Caco-2 (cell line): ENCODE measurements around the gene SFSWAP. TPM values are rescaled to one million over a fixed set of nuclear protein-coding genes. Genes with fewer than 3 reads are reported as not detected.
"Not testable (repeated sequence)": the region's sequence is repeated elsewhere in the genome, so short reads cannot be mapped to it uniquely, and the experiment has no call there.

Experiments
- BruUV-seq: library from RNA; stranded (reverse); fragments of 400-500 nt; replicated peaks from 2 replicates; lab custom pipeline; 2021; lab: Mats Ljungman, UMichigan
- CTCF ChIA-PET: fragments of 300-600 bp; sonication (Branson Sonifier 250); formaldehyde crosslinking; loops from one replicate; lab custom pipeline; 2022; ENCODE audit warnings: antibody characterized with exemption; lab: Charles Lee
- POLR2A ChIA-PET: fragments of 300-600 bp; sonication (Branson Sonifier 250); formaldehyde crosslinking; loops from one replicate; lab custom pipeline; 2022; ENCODE audit warnings: antibody characterized with exemption; lab: Charles Lee
- DNase-seq, 2 experiments: peaks; one replicate each; pipeline versions ENCODE4 v3.0.0 to v3.0.0-alpha.2; 2020 to 2022
- H3K27me3 ChIP-seq: replicated peaks from 2 replicates; pipeline ENCODE4 v1.6.0; 2011; ENCODE audit warnings: low read length; ENCODE audit not compliant: control insufficient read depth, insufficient read depth
- H3K36me3 ChIP-seq: 2 replicates; pipeline ENCODE4 v1.5.1; 2011; ENCODE audit warnings: low read length; ENCODE audit not compliant: control insufficient read depth, insufficient read depth
- H3K4me1 ChIP-seq: fragments of 250-450 bp; sonication (Bioruptor Pico); 2 replicates; pipeline ENCODE4 v1.5.1; 2020; ENCODE audit warnings: mild to moderate bottlenecking
- H3K4me3 ChIP-seq: 2 replicates; pipeline ENCODE4 v1.5.1; 2011; ENCODE audit warnings: low read depth, mild to moderate bottlenecking, control low read depth, low read length
- H3K9me3 ChIP-seq: fragments of 250-450 bp; sonication (Bioruptor Pico); 2 replicates; pipeline ENCODE4 v1.5.1; 2020; ENCODE audit warnings: mild to moderate bottlenecking, moderate library complexity
- H3K27ac Mint-ChIP-seq: one replicate; pipeline ENCODE4 v1.8.0; 2022; ENCODE audit warnings: mixed read lengths; ENCODE audit not compliant: unreplicated experiment
- H3K27me3 Mint-ChIP-seq: one replicate; pipeline ENCODE4 v1.8.0; 2022; ENCODE audit warnings: mixed read lengths; ENCODE audit not compliant: insufficient read depth, unreplicated experiment
- H3K36me3 Mint-ChIP-seq: one replicate; pipeline ENCODE4 v1.8.0; 2022; ENCODE audit warnings: mild to moderate bottlenecking, mixed read lengths; ENCODE audit not compliant: insufficient read depth, unreplicated experiment
- H3K4me1 Mint-ChIP-seq: one replicate; pipeline ENCODE4 v1.8.0; 2022; ENCODE audit warnings: low read depth, mixed read lengths; ENCODE audit not compliant: unreplicated experiment
- H3K4me3 Mint-ChIP-seq: one replicate; pipeline ENCODE4 v1.8.0; 2022; ENCODE audit warnings: mild to moderate bottlenecking, moderate library complexity, mixed read lengths; ENCODE audit not compliant: unreplicated experiment
- H3K9me3 Mint-ChIP-seq: one replicate; pipeline ENCODE4 v1.8.0; 2022; ENCODE audit warnings: mixed read lengths; ENCODE audit not compliant: unreplicated experiment
- CTCF ChIP-seq, 2 experiments: fragments of 200-600 bp in 1 of 2; IDR thresholded peaks; 1 replicate in 1 of 2; 2 replicates in 1 of 2; pipeline versions ENCODE4 v1.5.1 to v1.8.0; 2011 to 2022; ENCODE audit warnings: antibody characterized with exemption in 1 of 2, control low read depth in 1 of 2, inconsistent platforms in 1 of 2, low read depth in 1 of 2, low read length in 1 of 2, mild to moderate bottlenecking in 1 of 2, moderate library complexity in 1 of 2; ENCODE audit not compliant: insufficient read depth in 1 of 2, severe bottlenecking in 1 of 2, unreplicated experiment in 1 of 2
- intact Hi-C: fragments of 100-400 bp; cut with micrococcal nuclease; formaldehyde crosslinking; loops from one replicate; pipeline ENCODE4 v1.10.0; 2022; ENCODE audit not compliant: unreplicated experiment
- total RNA-seq: library from RNA; stranded (reverse); gene quantifications from 2 replicates; pipeline ENCODE4 v1.2.3, GENCODE V29; 2022

SFSWAP gene
- total RNA-seq, 1 experiment from 2014 or later: 42.3 TPM

- Mint-ChIP-seq H3K27ac (no peak overlapping the region), H3K4me3 (no peak overlapping the region), H3K27me3 (no peaks in the 10 kb centered on the region), H3K4me1 (peaks cover 17% of the 10 kb centered on the region), H3K36me3 (peaks cover 85% of the 10 kb centered on the region), H3K9me3 (peaks cover 18% of the 10 kb centered on the region)
- no peak overlapping the region for H3K4me3 ChIP-seq
- DNase-seq: no peak
- no peaks in the 10 kb centered on the region for H3K27me3 ChIP-seq
- TF ChIP-seq CTCF (IDR thresholded peaks at IDR 0.05; ENCODE audit: insufficient read depth in 1 of 2, low read depth in 1 of 2, low read length in 1 of 2, severe bottlenecking in 1 of 2, unreplicated experiment in 1 of 2): no peak
- CTCF ChIA-PET: interaction anchor here (0.6 kb wide), 1 partner anchor 86 kb away, joined by 3 read pairs; no protein-coding TSS in a partner anchor
- intact Hi-C loops: no loop called here
- peaks cover 7% of the 10 kb centered on the region for H3K4me1 ChIP-seq
- no TSS peak for BruUV-seq
- POLR2A ChIA-PET: no interaction called here
- H3K9me3 ChIP-seq: peaks cover 27% of the 10 kb centered on the region
- peaks cover 8% of the 10 kb centered on the region for H3K36me3 ChIP-seq
Observed at GRCh38 chr12:131740626-131741025, 29.7 kb downstream of the SFSWAP start.

GRCh38 chr12:131742761-131743160 is 31.9 kb downstream of the SFSWAP start:
- intact Hi-C loops, H3K27ac Mint-ChIP-seq, H3K4me1 ChIP-seq, BruUV-seq, H3K36me3 ChIP-seq, H3K4me3 ChIP-seq, H3K4me1 Mint-ChIP-seq, DNase-seq, POLR2A ChIA-PET, H3K4me3 Mint-ChIP-seq, H3K27me3 Mint-ChIP-seq, CTCF ChIA-PET, H3K27me3 ChIP-seq: not testable (repeated sequence)
- H3K9me3 ChIP-seq: peaks cover 27% of the 10 kb centered on the region
- peaks cover 87% of the 10 kb centered on the region for H3K36me3 Mint-ChIP-seq
- H3K9me3 Mint-ChIP-seq: peaks cover 18% of the 10 kb centered on the region

GRCh38 chr12:131743410-131743809 is 32.5 kb downstream of the SFSWAP start:
- H3K27ac Mint-ChIP-seq, H3K27me3 ChIP-seq, POLR2A ChIA-PET, H3K4me3 ChIP-seq, DNase-seq, H3K4me1 ChIP-seq, H3K4me1 Mint-ChIP-seq, H3K4me3 Mint-ChIP-seq, intact Hi-C loops, H3K27me3 Mint-ChIP-seq, CTCF ChIA-PET, BruUV-seq, H3K36me3 ChIP-seq: not testable (repeated sequence)
- Mint-ChIP-seq H3K9me3 (peaks cover 18% of the 10 kb centered on the region), H3K36me3 (peaks cover 89% of the 10 kb centered on the region)
- H3K9me3 ChIP-seq: peaks cover 27% of the 10 kb centered on the region

- peaks cover 27% of the 10 kb centered on the region for H3K9me3 ChIP-seq
- Mint-ChIP-seq H3K9me3 (peaks cover 18% of the 10 kb centered on the region), H3K36me3 (peaks cover 87% of the 10 kb centered on the region)
- POLR2A ChIA-PET, H3K4me1 ChIP-seq, H3K4me3 ChIP-seq, H3K4me3 Mint-ChIP-seq, H3K27me3 Mint-ChIP-seq, intact Hi-C loops, BruUV-seq, DNase-seq, H3K27ac Mint-ChIP-seq, H3K27me3 ChIP-seq, H3K36me3 ChIP-seq, H3K4me1 Mint-ChIP-seq, CTCF ChIA-PET: not testable (repeated sequence)
Observed at GRCh38 chr12:131743880-131744279, 33.0 kb downstream of the SFSWAP start.

GRCh38 chr12:131744675-131745074 is 33.8 kb downstream of the SFSWAP start:
- H3K9me3 ChIP-seq: peaks cover 27% of the 10 kb centered on the region
- H3K4me1 ChIP-seq, intact Hi-C loops, CTCF ChIA-PET, H3K4me3 ChIP-seq, DNase-seq, H3K4me3 Mint-ChIP-seq, H3K4me1 Mint-ChIP-seq, H3K36me3 ChIP-seq, H3K27ac Mint-ChIP-seq, H3K27me3 ChIP-seq, BruUV-seq, H3K27me3 Mint-ChIP-seq, POLR2A ChIA-PET: not testable (repeated sequence)
- Mint-ChIP-seq H3K36me3 (peaks cover 79% of the 10 kb centered on the region), H3K9me3 (peaks cover 18% of the 10 kb centered on the region)
